B cell (primary cell): ENCODE measurements around the gene FAM162A. TPM values are rescaled to one million over a fixed set of nuclear protein-coding genes. Genes with fewer than 3 reads are reported as not detected.
A peak's percentile ranks its signal among the peaks of the same experiment; 100 is the strongest.
"Not testable (repeated sequence)": the region's sequence is repeated elsewhere in the genome, so short reads cannot be mapped to it uniquely, and the experiment has no call there.

Experiments used
- ATAC-seq: fragments of 200-7000 bp; cut with Tn5 transposase; one replicate; pipeline ENCODE4 v1.10.0; 2021; ENCODE audit warnings: low read depth, mild to moderate bottlenecking, moderate number of reproducible peaks, moderate library complexity
- CTCF ChIA-PET: fragments of 350-600 bp; sonication (Branson Sonifier 250); formaldehyde crosslinking; loops from one replicate; lab custom pipeline; 2021; ENCODE audit warnings: antibody characterized with exemption, inconsistent platforms; lab: Charles Lee
- POLR2A ChIA-PET: fragments of 350-600 bp; sonication (Branson Sonifier 250); formaldehyde crosslinking; loops from one replicate; lab custom pipeline; 2021; ENCODE audit warnings: antibody characterized with exemption; lab: Charles Lee
- DNase-seq: peaks from one replicate; pipeline ENCODE4 v3.0.0; 2013
- H2AFZ ChIP-seq: 2 replicates; pipeline ENCODE4 v1.6.1; 2012; ENCODE audit warnings: mild to moderate bottlenecking, low read depth, low read length; ENCODE audit not compliant: insufficient read depth, poor library complexity, severe bottlenecking
- H3K27ac ChIP-seq, 2 donors: 1 replicate in 1 of 2; 2 replicates in 1 of 2; pipeline ENCODE4 v1.5.1; 2012 to 2013; ENCODE audit warnings: low read length in 2 of 2, mild to moderate bottlenecking in 2 of 2, moderate library complexity in 1 of 2
- H3K27me3 ChIP-seq, 4 experiments: fragments of 200-600 bp in 1 of 4; sonication (generic) in 1 of 4; replicated peaks in 1 of 4; 1 replicate in 2 of 4; 2 replicates in 2 of 4; pipeline versions ENCODE4 v1.6.1 to v1.7.0; 2013 to 2016; ENCODE audit warnings: low read length in 3 of 4, mild to moderate bottlenecking in 2 of 4, mixed read lengths in 1 of 4, moderate library complexity in 1 of 4; ENCODE audit not compliant: insufficient read depth in 4 of 4, control insufficient read depth in 3 of 4; ENCODE audit errors: control extremely low read depth in 1 of 4
- H3K36me3 ChIP-seq, 2 experiments: replicated peaks in 1 of 2; 1 replicate in 1 of 2; 2 replicates in 1 of 2; pipeline versions ENCODE4 v1.6.1 to v1.7.1; 2013; ENCODE audit warnings: low read length in 1 of 2; ENCODE audit not compliant: insufficient read depth in 2 of 2, control insufficient read depth in 1 of 2; ENCODE audit errors: control extremely low read depth in 1 of 2, extremely low read depth in 1 of 2
- H3K4me1 ChIP-seq, 2 donors: fragments of 200-600 bp in 1 of 2; sonication (generic) in 1 of 2; 1 replicate in 1 of 2; 2 replicates in 1 of 2; pipeline versions ENCODE4 v1.5.1 to v1.6.1; 2013 to 2017; ENCODE audit warnings: low read length in 2 of 2; ENCODE audit not compliant: control insufficient read depth in 2 of 2, insufficient read depth in 2 of 2
- H3K4me2 ChIP-seq: replicated peaks from 2 replicates; pipeline ENCODE3; 2012; ENCODE audit warnings: mild to moderate bottlenecking, low read depth, low read length; ENCODE audit not compliant: poor library complexity, severe bottlenecking
- H3K4me3 ChIP-seq, 5 experiments: fragments of 200-600 bp in 1 of 5; sonication (generic) in 1 of 5; 1 replicate in 3 of 5; 2 replicates in 2 of 5; pipeline versions ENCODE4 v1.5.1 to v1.7.0; 2011 to 2016; ENCODE audit warnings: low read length in 4 of 5, mild to moderate bottlenecking in 4 of 5, low read depth in 2 of 5, control low read depth in 1 of 5, moderate library complexity in 1 of 5; ENCODE audit not compliant: insufficient read depth in 1 of 5; ENCODE audit errors: control extremely low read depth in 1 of 5, extremely low read depth in 1 of 5
- H3K79me2 ChIP-seq: fragments of 200-600 bp; sonication (generic); one replicate; pipeline ENCODE4 v1.6.0; 2016; ENCODE audit warnings: low read length; ENCODE audit not compliant: control insufficient read depth, insufficient read depth
- H3K9ac ChIP-seq: fragments of 200-600 bp; sonication (generic); 2 replicates; pipeline ENCODE4 v1.6.1; 2017; ENCODE audit warnings: mild to moderate bottlenecking, low read length, moderate library complexity
- H3K9me3 ChIP-seq, 3 donors: one replicate each; pipeline versions ENCODE4 v1.6.1 to v1.7.1; 2013; ENCODE audit warnings: low read length in 2 of 3; ENCODE audit not compliant: control insufficient read depth in 2 of 3, insufficient read depth in 1 of 3; ENCODE audit errors: control extremely low read depth in 1 of 3
- H4K20me1 ChIP-seq: 2 replicates; pipeline ENCODE4 v1.6.0; 2012; ENCODE audit warnings: mild to moderate bottlenecking, low read length; ENCODE audit not compliant: insufficient read depth, control insufficient read depth, poor library complexity, severe bottlenecking
- H3K27ac Mint-ChIP-seq: one replicate; pipeline ENCODE4 v1.8.0; 2021; ENCODE audit warnings: mixed read lengths
- H3K27me3 Mint-ChIP-seq: one replicate; pipeline ENCODE4 v1.8.0; 2021; ENCODE audit warnings: mixed read lengths
- H3K4me1 Mint-ChIP-seq: one replicate; pipeline ENCODE4 v1.8.0; 2021; ENCODE audit warnings: mixed read lengths
- H3K4me3 Mint-ChIP-seq: one replicate; pipeline ENCODE4 v1.8.0; 2021; ENCODE audit warnings: mixed read lengths
- H3K9me3 Mint-ChIP-seq: one replicate; pipeline ENCODE4 v1.8.0; 2022; ENCODE audit warnings: mixed read lengths; ENCODE audit not compliant: insufficient read depth
- CTCF ChIP-seq: fragments of 200-600 bp; IDR thresholded peaks from one replicate; pipeline ENCODE4 v1.8.0; 2022; ENCODE audit warnings: antibody characterized with exemption, mild to moderate bottlenecking
- EZH2 ChIP-seq: IDR thresholded peaks from 2 replicates; pipeline ENCODE4 v1.6.1; 2012; ENCODE audit warnings: borderline replicate concordance, low read depth, mild to moderate bottlenecking, moderate library complexity, low read length; ENCODE audit not compliant: insufficient read depth, poor library complexity, severe bottlenecking
- WGBS: methylation state at CpG from one replicate; pipeline ENCODE4 v1.1.5; 2013; ENCODE audit warnings: missing lambda C conversion rate; ENCODE audit not compliant: insufficient coverage; 5-methylcytosine and 5-hydroxymethylcytosine counted together
- intact Hi-C: fragments of 100-400 bp; cut with micrococcal nuclease; formaldehyde crosslinking; loops from one replicate; pipeline ENCODE4 v1.10.0; 2022
- polyA plus RNA-seq: library from polyadenylated mRNA; depleted of rRNA; stranded (reverse); fragments of >200 nt; gene quantifications from 2 replicates; pipeline ENCODE4 v1.2.3, GENCODE V29; 2012
- total RNA-seq, 2 donors: library from RNA; stranded (reverse); fragments of 120-200 nt in 1 of 2; gene quantifications; 1 replicate in 1 of 2; 2 replicates in 1 of 2; pipeline versions ENCODE4 v1.2.3 to v1.2.4, GENCODE V29; 2013 to 2022

Gene FAM162A
- total and polyA plus RNA-seq, 2 donors (not counting 1 experiment from before 2014, with no cell fraction given), result 10.9 to 17.5 TPM

- H3K27me3 ChIP-seq, H3K4me2 ChIP-seq, DNase-seq, POLR2A ChIA-PET, H3K79me2 ChIP-seq, H4K20me1 ChIP-seq, intact Hi-C loops, ATAC-seq, H3K9ac ChIP-seq, H3K27ac ChIP-seq, H3K4me1 ChIP-seq, H3K4me3 Mint-ChIP-seq, CTCF ChIA-PET, H3K9me3 Mint-ChIP-seq, H3K27me3 Mint-ChIP-seq, H3K4me3 ChIP-seq, H2AFZ ChIP-seq: not testable (repeated sequence)
- Mint-ChIP-seq H3K4me1 (peaks cover 12% of the 10 kb centered on the region), H3K27ac (peak overlapping the region; percentile 23)
- peaks cover 10 to 51% of the 10 kb centered on the region in 2 experiments for H3K36me3 ChIP-seq
- peaks cover 0 to 14% (median 5%) of the 10 kb centered on the region in 3 donors for H3K9me3 ChIP-seq
- no CpG with 5 or more reads among the region's 6 CpGs for WGBS
Observed at GRCh38 chr3:122448218-122448617, 64.2 kb downstream of the FAM162A start.

GRCh38 chr3:122451371-122451770 lies 67.4 kb downstream of the FAM162A start:
- no peak overlapping the region for H3K4me3 ChIP-seq
- no peaks in the 10 kb centered on the region for H3K4me1 ChIP-seq
- no peaks in the 10 kb centered on the region for H3K79me2 ChIP-seq
- peaks cover 12% of the 10 kb centered on the region for H3K4me1 Mint-ChIP-seq
- H3K9me3 Mint-ChIP-seq, result peaks cover 4% of the 10 kb centered on the region
- H4K20me1 ChIP-seq, result no peaks in the 10 kb centered on the region
- ATAC-seq, result no peak
- no peak for TF ChIP-seq CTCF
- TF ChIP-seq EZH2, result no peak
- no peak overlapping the region for H3K4me2 ChIP-seq
- CTCF ChIA-PET, result interaction anchor here (0.6 kb wide), 1 partner anchor 579 kb away, joined by 3 read pairs; no protein-coding TSS in a partner anchor
- H3K27ac ChIP-seq, result no peak overlapping the region
- H3K27ac Mint-ChIP-seq, result no peak overlapping the region
- POLR2A ChIA-PET, result no interaction called here
- no peak overlapping the region for H2AFZ ChIP-seq
- peaks cover 0 to 3% (median 0%) of the 10 kb centered on the region in 3 donors for H3K9me3 ChIP-seq
- no peak overlapping the region for H3K9ac ChIP-seq
- no peaks in the 10 kb centered on the region for H3K27me3 ChIP-seq
- H3K4me3 Mint-ChIP-seq, result no peak overlapping the region
- no peaks in the 10 kb centered on the region for H3K27me3 Mint-ChIP-seq
- intact Hi-C loops, result loop anchor here (10.0 kb wide), 1 partner anchor 57 kb away; no protein-coding TSS in a partner anchor
- DNase-seq, result no peak
- WGBS, result no CpG with 5 or more reads among the region's 3 CpGs
- H3K36me3 ChIP-seq, result peaks cover 14 to 51% of the 10 kb centered on the region in 2 experiments
